Measurements from ENCODE around the gene ACER3.
"Not testable (repeated sequence)": the region's sequence is repeated elsewhere in the genome, so short reads cannot be mapped to it uniquely, and the experiment has no call there.

Gene ACER3

GRCh38 chr11:76995081-76995576 is 134.4 kb downstream of the ACER3 start:
- DNase-seq (ENCODE audit: low spot score), result no peak

- no peak for DNase-seq (ENCODE audit: low spot score)
Measured at GRCh38 chr11:76997512-76997911, 136.8 kb downstream of the ACER3 start.

- DNase-seq (ENCODE audit: low spot score), result no peak
Measured at GRCh38 chr11:76999597-76999996, 138.9 kb downstream of the ACER3 start.

- DNase-seq (ENCODE audit: low spot score), result no peak
Measured at GRCh38 chr11:77001613-77002012, 140.9 kb downstream of the ACER3 start.

GRCh38 chr11:77002776-77003175 is 142.1 kb downstream of the ACER3 start:
- no peak for DNase-seq (ENCODE audit: low spot score)

GRCh38 chr11:77003963-77004362 is 143.2 kb downstream of the ACER3 start:
- DNase-seq (ENCODE audit: low spot score), result no peak

GRCh38 chr11:77009533-77010160 is 148.9 kb downstream of the ACER3 start:
- no peak for DNase-seq (ENCODE audit: low spot score)

- no peak for DNase-seq (ENCODE audit: low spot score)
Measured at GRCh38 chr11:77014669-77015068, 154.0 kb downstream of the ACER3 start.

- not testable (repeated sequence) for DNase-seq (ENCODE audit: low spot score)
Measured at GRCh38 chr11:77018396-77018924, 157.7 kb downstream of the ACER3 start.

- DNase-seq (ENCODE audit: low spot score), result no peak
Measured at GRCh38 chr11:77019976-77020595, 159.4 kb downstream of the ACER3 start.

GRCh38 chr11:77020734-77021133 is 160.0 kb downstream of the ACER3 start:
- DNase-seq (ENCODE audit: low spot score), result no peak

GRCh38 chr11:77024745-77025144 is 164.0 kb downstream of the ACER3 start:
- no peak for DNase-seq (ENCODE audit: low spot score)

GRCh38 chr11:77026221-77026620 is 165.5 kb downstream of the ACER3 start:
- peak; percentile 49 for DNase-seq (ENCODE audit: low spot score)

- peak; percentile 18 for DNase-seq (ENCODE audit: low spot score)
Measured at GRCh38 chr11:77026743-77027142, 166.0 kb downstream of the ACER3 start.

- DNase-seq (ENCODE audit: low spot score), result peak; percentile 10
Measured at GRCh38 chr11:77027275-77027674, 166.6 kb downstream of the ACER3 start.

GRCh38 chr11:77029829-77030228 is 169.1 kb downstream of the ACER3 start:
- peak; percentile 15 for DNase-seq (ENCODE audit: low spot score)

GRCh38 chr11:77030834-77031414 is 170.2 kb downstream of the ACER3 start:
- no peak for DNase-seq (ENCODE audit: low spot score)

GRCh38 chr11:77031599-77031998 is 170.9 kb downstream of the ACER3 start:
- no peak for DNase-seq (ENCODE audit: low spot score)

- DNase-seq (ENCODE audit: low spot score), result no peak
Measured at GRCh38 chr11:77035039-77035438, 174.3 kb downstream of the ACER3 start.

- peak; percentile 18 for DNase-seq (ENCODE audit: low spot score)
Measured at GRCh38 chr11:77035580-77035979, 174.9 kb downstream of the ACER3 start.

GRCh38 chr11:77036398-77036797 is 175.7 kb downstream of the ACER3 start:
- no peak for DNase-seq (ENCODE audit: low spot score)

- no peak for DNase-seq (ENCODE audit: low spot score)
Measured at GRCh38 chr11:77037057-77037456, 176.3 kb downstream of the ACER3 start.

All from hematopoietic multipotent progenitor cell treated with erythropoietin and hydrocortisone succinate and interleukin-3 and kit ligand, for 17 days (in vitro differentiated cells).